Spleen (tissue), 7 donors: ENCODE measurements around the gene SYCE1L.

ENCODE experiments used
- CTCF ChIP-seq, 11 experiments: fragments of 200-600 bp in 7 of 11; fragments of 450-650 bp in 4 of 11; sonication (generic) in 4 of 11; IDR thresholded peaks in 8 of 11; conservative IDR thresholded peaks in 3 of 11; 1 replicate in 7 of 11; 2 replicates in 4 of 11; pipeline versions ENCODE4 v1.4.0 to v1.8.0; 2016 to 2021; ENCODE audit warnings: antibody characterized with exemption in 11 of 11, inconsistent platforms in 4 of 11, mild to moderate bottlenecking in 1 of 11
- POLR2A ChIP-seq, 3 donors: fragments of 450-650 bp; IDR thresholded peaks; one replicate each; pipeline ENCODE4 v1.5.1; 2017; ENCODE audit warnings: antibody characterized with exemption in 3 of 3, mild to moderate bottlenecking in 1 of 3
- POLR2AphosphoS5 ChIP-seq, 3 donors: sonication (generic); formaldehyde crosslinking; IDR thresholded peaks; one replicate each; pipeline ENCODE4 v1.5.1; 2017; ENCODE audit warnings: antibody characterized with exemption in 3 of 3
- donor health status: DM: no; HTN: no; CAD: no; lungs with moderate emphysema.
- donor health status: DM: no; HTN: no; CAD: no.
- donor health status: DM: no; HTN: no; CAD: no.

- TF ChIP-seq CTCF (IDR thresholded peaks at IDR 0.05 in 8 of 11, conservative IDR thresholded peaks at IDR 0.05 in 3 of 11) = no peak
- TF ChIP-seq POLR2A (IDR thresholded peaks at IDR 0.05) = no peak
- no peak for TF ChIP-seq POLR2AphosphoS5 (IDR thresholded peaks at IDR 0.05)
These were observed 5.8 kb upstream of the SYCE1L start for GRCh38 chr16:77193377-77193776.
